GM23248 (cell line): Measurements from ENCODE around the gene ROCK2. TPM values are rescaled to one million over a fixed set of nuclear protein-coding genes. Genes with fewer than 3 reads are reported as not detected.

Source experiments
- DNase-seq: peaks from one replicate; pipeline ENCODE4 v3.0.0-alpha.2; 2015
- H2AFZ ChIP-seq: fragments of 200-600 bp; sonication (generic); 2 replicates; pipeline ENCODE4 v1.6.1; 2016; ENCODE audit warnings: antibody characterized with exemption
- H3F3A ChIP-seq: fragments of 200-600 bp; sonication (generic); 2 replicates; pipeline ENCODE4 v1.6.1; 2016; ENCODE audit warnings: mild to moderate bottlenecking, antibody characterized with exemption, mixed run types; ENCODE audit not compliant: insufficient read depth
- H3K27ac ChIP-seq: fragments of 200-600 bp; sonication (generic); 2 replicates; pipeline ENCODE4 v1.5.1; 2016; ENCODE audit warnings: mild to moderate bottlenecking
- H3K27me3 ChIP-seq: fragments of 200-600 bp; sonication (generic); replicated peaks from 2 replicates; pipeline ENCODE4 v1.6.1; 2016; ENCODE audit warnings: mild to moderate bottlenecking; ENCODE audit not compliant: insufficient read depth
- H3K36me3 ChIP-seq: fragments of 200-600 bp; sonication (generic); 2 replicates; pipeline ENCODE4 v1.6.1; 2016; ENCODE audit warnings: low read depth, mild to moderate bottlenecking
- H3K4me1 ChIP-seq: fragments of 200-600 bp; sonication (generic); 2 replicates; pipeline ENCODE4 v1.6.1; 2016; ENCODE audit warnings: mild to moderate bottlenecking; ENCODE audit not compliant: insufficient read depth
- H3K4me2 ChIP-seq: fragments of 200-600 bp; sonication (generic); one replicate; pipeline ENCODE4 v1.6.1; 2016; ENCODE audit warnings: mild to moderate bottlenecking; ENCODE audit not compliant: unreplicated experiment
- H3K4me3 ChIP-seq: fragments of 200-600 bp; sonication (generic); 2 replicates; pipeline ENCODE4 v1.5.1; 2016; ENCODE audit warnings: mild to moderate bottlenecking
- H3K79me2 ChIP-seq: fragments of 200-600 bp; sonication (generic); 2 replicates; pipeline ENCODE4 v1.6.1; 2016; ENCODE audit warnings: mild to moderate bottlenecking; ENCODE audit not compliant: insufficient read depth
- H3K9ac ChIP-seq: fragments of 200-600 bp; sonication (generic); 2 replicates; pipeline ENCODE4 v1.6.1; 2016; ENCODE audit warnings: mild to moderate bottlenecking
- H3K9me2 ChIP-seq: fragments of 200-600 bp; sonication (generic); 2 replicates; pipeline ENCODE4 v1.6.1; 2016; ENCODE audit warnings: mixed run types, mild to moderate bottlenecking, moderate library complexity; ENCODE audit not compliant: insufficient read depth
- H3K9me3 ChIP-seq: fragments of 200-600 bp; sonication (generic); one replicate; pipeline ENCODE4 v1.6.1; 2017; ENCODE audit warnings: low read depth
- H4K20me1 ChIP-seq: fragments of 200-600 bp; sonication (generic); 2 replicates; pipeline ENCODE4 v1.6.0; 2016; ENCODE audit not compliant: insufficient read depth
- EZH2 ChIP-seq: fragments of 200-600 bp; sonication (generic); IDR thresholded peaks from 2 replicates; pipeline ENCODE4 v1.6.1; 2018; ENCODE audit warnings: antibody characterized with exemption, mild to moderate bottlenecking; ENCODE audit not compliant: insufficient read depth, poor library complexity, severe bottlenecking
- EZH2phosphoT487 ChIP-seq: fragments of 200-600 bp; sonication (generic); IDR thresholded peaks from 2 replicates; pipeline ENCODE4 v1.6.1; 2018; ENCODE audit warnings: antibody characterized with exemption, moderate library complexity, mild to moderate bottlenecking, low read depth; ENCODE audit not compliant: insufficient read depth
- WGBS, 2 experiments: methylation state at CpG; one replicate each; pipeline ENCODE4 v1.1.6; 2015 to 2017; ENCODE audit warnings: low lambda C conversion rate in 2 of 2, low coverage in 1 of 2; ENCODE audit errors: missing lambda C conversion rate in 2 of 2; 5-methylcytosine and 5-hydroxymethylcytosine counted together
- in situ Hi-C: fragments of 300-500 bp; cut with MboI; formaldehyde crosslinking; loops from 2 replicates; pipeline ENCODE4 v1.15.0; 2020
- polyA plus RNA-seq: library from polyadenylated mRNA; unstranded; fragments of >200 nt; fragmentation: Nextera tagmentation; extraction: Ambion mirVana; gene quantifications from 2 replicates; pipeline ENCODE4 v1.2.1, GENCODE V29; 2016
- total RNA-seq: library from RNA; depleted of rRNA; stranded (reverse); fragments of >200 nt; shearing (Covaris generic); gene quantifications from 2 replicates; pipeline ENCODE4 v1.2.3, GENCODE V29; 2014

Gene ROCK2
- total and polyA plus RNA-seq, 2 experiments from 2014 or later, result 19.9 to 38.3 TPM

DNA sequence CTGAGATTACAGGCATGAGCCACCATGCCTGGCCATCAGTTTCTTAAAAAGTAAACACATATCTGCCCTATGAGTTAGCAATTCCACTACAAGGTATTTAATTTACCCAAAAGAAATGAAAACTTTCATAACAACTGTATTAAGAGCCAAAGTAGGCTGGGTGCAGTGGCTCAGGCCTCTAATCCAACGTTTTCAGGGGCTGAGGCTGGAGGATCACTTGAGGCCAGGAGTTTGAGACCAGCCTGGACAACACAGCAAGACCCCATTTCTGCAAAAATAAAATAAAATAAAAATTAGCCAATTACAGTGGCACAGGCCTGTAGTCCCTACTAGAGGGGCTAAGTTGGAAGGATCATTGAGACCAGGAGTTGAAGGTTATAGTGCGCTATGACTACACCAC is 6.5 kb downstream of the ROCK2 start:
- Histone ChIP-seq H3K9me3 (no peaks in the 10 kb centered on the region), H3F3A (peaks cover 20% of the 10 kb centered on the region), H4K20me1 (peaks cover 9% of the 10 kb centered on the region; the same call in 1 of the 2 replicates), H3K4me2 (no peak overlapping the region), H3K27me3 (no peaks in the 10 kb centered on the region), H3K27ac (no peak overlapping the region), H3K9me2 (no peaks in the 10 kb centered on the region), H3K4me3 (no peak overlapping the region), H3K79me2 (peaks cover 100% of the 10 kb centered on the region), H3K4me1 (peaks cover 36% of the 10 kb centered on the region), H3K9ac (no peak overlapping the region), H3K36me3 (no peaks in the 10 kb centered on the region), H2AFZ (no peak overlapping the region)
- WGBS, 2 experiments, result 91 to 95% methylated on average over 2 of the region's 2 CpGs
- no peak for DNase-seq
- no peak for TF ChIP-seq EZH2phosphoT487
- no peak for TF ChIP-seq EZH2
- in situ Hi-C loops, result no loop called here

- TF ChIP-seq EZH2 (no peak), EZH2phosphoT487 (no peak)
- Histone ChIP-seq H4K20me1 (peaks cover 10% of the 10 kb centered on the region; the same call in 1 of the 2 replicates), H3F3A (peaks cover 5% of the 10 kb centered on the region; the same call in 1 of the 2 replicates), H3K9me3 (no peaks in the 10 kb centered on the region), H3K4me2 (no peak overlapping the region), H2AFZ (no peak overlapping the region), H3K4me1 (peaks cover 26% of the 10 kb centered on the region), H3K79me2 (peaks cover 100% of the 10 kb centered on the region), H3K9ac (no peak overlapping the region), H3K27me3 (no peaks in the 10 kb centered on the region), H3K27ac (no peak overlapping the region), H3K9me2 (no peaks in the 10 kb centered on the region), H3K36me3 (no peaks in the 10 kb centered on the region), H3K4me3 (no peak overlapping the region)
- in situ Hi-C loops, result no loop called here
- DNase-seq, result no peak
- whole genome bisulfite sequencing, 2 experiments, result 95 to 100% methylated on average over 1 of the region's 1 CpG
Measured at GRCh38 chr2:11336189-11336588, 8.2 kb downstream of the ROCK2 start.

GRCh38 chr2:11333427-11334183 is 10.8 kb downstream of the ROCK2 start:
- no peaks in the 10 kb centered on the region for H3K9me2 ChIP-seq
- no peaks in the 10 kb centered on the region for H3K9me3 ChIP-seq
- H3F3A ChIP-seq, result peaks cover 15% of the 10 kb centered on the region
- no peaks in the 10 kb centered on the region for H3K27me3 ChIP-seq
- H2AFZ ChIP-seq, result no peak overlapping the region
- TF ChIP-seq EZH2phosphoT487 (no peak), EZH2 (no peak)
- H3K4me2 ChIP-seq, result no peak overlapping the region
- no peaks in the 10 kb centered on the region for H3K36me3 ChIP-seq
- peaks cover 22% of the 10 kb centered on the region for H3K4me1 ChIP-seq
- in situ Hi-C loops, result no loop called here
- peaks cover 10% of the 10 kb centered on the region; the same call in 1 of the 2 replicates for H4K20me1 ChIP-seq
- no peak for DNase-seq
- WGBS, 2 experiments, result 95 to 98% methylated on average over 2 of the region's 2 CpGs
- no peak overlapping the region for H3K27ac ChIP-seq
- H3K79me2 ChIP-seq, result peaks cover 95% of the 10 kb centered on the region
- H3K9ac ChIP-seq, result no peak overlapping the region
- no peak overlapping the region for H3K4me3 ChIP-seq

DNA sequence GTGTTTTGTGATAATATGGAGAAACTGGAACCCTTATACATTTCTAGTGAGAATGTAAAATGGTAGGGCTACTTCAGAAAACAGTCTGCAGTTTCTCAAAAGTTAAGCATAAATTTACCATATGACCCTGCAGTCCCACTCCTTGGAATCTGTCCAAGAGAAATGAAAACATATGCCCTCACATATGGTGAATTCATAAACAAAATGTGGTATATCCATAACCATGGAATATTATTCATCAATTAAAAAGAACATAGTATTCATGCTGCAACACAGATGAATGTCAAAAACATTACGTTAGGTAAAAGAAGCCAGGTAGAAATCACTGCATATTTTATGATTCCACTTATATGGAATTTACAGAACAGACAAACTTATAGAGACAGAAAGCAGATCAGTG is 11.8 kb downstream of the ROCK2 start:
- 98 to 100% methylated on average over 1 of the region's 1 CpG for WGBS, 2 experiments
- peaks cover 22% of the 10 kb centered on the region for H3K4me1 ChIP-seq

More for the DNA sequence above, 11.8 kb downstream of the ROCK2 start:
- Histone ChIP-seq H4K20me1 (peaks cover 10% of the 10 kb centered on the region; the same call in 1 of the 2 replicates), H3K4me3 (no peak overlapping the region), H3K79me2 (peaks cover 95% of the 10 kb centered on the region), H2AFZ (no peak overlapping the region), H3K9me2 (no peaks in the 10 kb centered on the region), H3K9me3 (no peaks in the 10 kb centered on the region), H3F3A (peaks cover 15% of the 10 kb centered on the region), H3K9ac (no peak overlapping the region), H3K27ac (no peak overlapping the region), H3K4me2 (no peak overlapping the region), H3K27me3 (no peaks in the 10 kb centered on the region), H3K36me3 (no peaks in the 10 kb centered on the region)
- in situ Hi-C loops, result no loop called here
- DNase-seq, result no peak
- no peak for TF ChIP-seq EZH2
- no peak for TF ChIP-seq EZH2phosphoT487
